HCT116 (cell line): ENCODE measurements around the gene TTF2. TPM values are rescaled to one million over a fixed set of nuclear protein-coding genes. Genes with fewer than 3 reads are reported as not detected.

Experiments used
- ATAC-seq: fragments of 200-7000 bp; cut with Tn5 transposase; 2 replicates; pipeline ENCODE4 v1.9.1; 2020; ENCODE audit warnings: mild to moderate bottlenecking, moderate library complexity
- BruUV-seq: library from RNA; stranded (reverse); fragments of 400-500 nt; replicated peaks from 2 replicates; lab custom pipeline; 2021; lab: Mats Ljungman, UMichigan
- CTCF ChIA-PET: fragments of 300-600 bp; sonication (Branson Sonifier 250); formaldehyde crosslinking; loops from one replicate; lab custom pipeline; 2021; ENCODE audit warnings: antibody characterized with exemption; lab: Charles Lee
- POLR2A ChIA-PET: fragments of 300-600, 350-600 bp; sonication (Branson Sonifier 250); formaldehyde crosslinking; loops from one replicate; lab custom pipeline; 2021; ENCODE audit warnings: antibody characterized with exemption; lab: Charles Lee
- RAD21 ChIA-PET, 2 experiments: fragments of 300-600 bp; sonication (Branson Sonifier 250); formaldehyde crosslinking; loops; one replicate each; lab custom pipeline; 2023; ENCODE audit warnings: low total read pairs in 2 of 2; ENCODE audit not compliant: uncharacterized antibody in 2 of 2, unreplicated experiment in 2 of 2, low non-redundant PET in 1 of 2; lab: Charles Lee
- DNase-seq: peaks from one replicate; pipeline ENCODE4 v3.0.0-alpha.2; 2010; ENCODE audit warnings: low read depth, low spot score
- H2AFZ ChIP-seq: fragments of 200-600 bp; shearing (Covaris generic), sonication (generic); 2 replicates; pipeline ENCODE4 v1.6.1; 2017; ENCODE audit warnings: low read depth, mixed run types, mixed read lengths, antibody characterized with exemption, low read length; ENCODE audit not compliant: poor library complexity, severe bottlenecking
- H3K27ac ChIP-seq: 2 replicates; pipeline ENCODE4 v1.5.1; 2012; ENCODE audit warnings: low read depth, low read length
- H3K27me3 ChIP-seq: fragments of 200-600 bp; sonication (generic); 2 replicates; pipeline ENCODE4 v1.6.1; 2016; ENCODE audit warnings: mixed run types, low read length, mixed read lengths; ENCODE audit not compliant: insufficient read depth
- H3K36me3 ChIP-seq, 2 experiments: fragments of 200-500 bp in 1 of 2; fragments of 200-600 bp in 1 of 2; sonication (Bioruptor generic) in 1 of 2; sonication (generic) in 1 of 2; 2 replicates each; pipeline versions ENCODE4 v1.5.1 to v1.6.1; 2014 to 2016; ENCODE audit warnings: low read length in 2 of 2, inconsistent platforms in 1 of 2, mixed read lengths in 1 of 2, mixed run types in 1 of 2; ENCODE audit not compliant: insufficient read depth in 2 of 2, control insufficient read depth in 1 of 2
- H3K4me1 ChIP-seq, 2 experiments: fragments of 200-600 bp in 1 of 2; sonication (generic) in 1 of 2; 2 replicates each; pipeline versions ENCODE4 v1.5.1 to v1.6.1; 2012 to 2017; ENCODE audit warnings: low read length in 2 of 2, inconsistent platforms in 1 of 2, mild to moderate bottlenecking in 1 of 2, mixed read lengths in 1 of 2, mixed run types in 1 of 2, moderate library complexity in 1 of 2; ENCODE audit not compliant: insufficient read depth in 2 of 2, control insufficient read depth in 1 of 2
- H3K4me2 ChIP-seq: fragments of 200-600 bp; sonication (generic); 2 replicates; pipeline ENCODE4 v1.6.1; 2017; ENCODE audit warnings: mixed run types, low read length, mixed read lengths
- H3K4me3 ChIP-seq, 2 experiments: fragments of 200-600 bp in 1 of 2; sonication (generic) in 1 of 2; replicated peaks in 1 of 2; 2 replicates each; pipeline ENCODE4 v1.5.1; 2011 to 2016; ENCODE audit warnings: low read length in 2 of 2, control low read depth in 1 of 2, low read depth in 1 of 2, mild to moderate bottlenecking in 1 of 2, mixed read lengths in 1 of 2, mixed run types in 1 of 2
- H3K79me2 ChIP-seq: fragments of 200-600 bp; sonication (generic); 2 replicates; pipeline ENCODE4 v1.6.1; 2017; ENCODE audit warnings: mild to moderate bottlenecking, mixed run types, low read length, moderate library complexity, mixed read lengths; ENCODE audit not compliant: insufficient read depth
- H3K9ac ChIP-seq: fragments of 200-600 bp; sonication (generic); 2 replicates; pipeline ENCODE4 v1.6.1; 2016; ENCODE audit warnings: low read length, mixed read lengths
- H3K9me2 ChIP-seq: fragments of 200-600 bp; sonication (generic), shearing (Covaris generic); 2 replicates; pipeline ENCODE4 v1.6.1; 2017; ENCODE audit warnings: mixed run types, mild to moderate bottlenecking, moderate library complexity; ENCODE audit not compliant: insufficient read depth
- H3K9me3 ChIP-seq, 2 experiments: fragments of 200-500 bp in 1 of 2; fragments of 200-600 bp in 1 of 2; sonication (Bioruptor generic) in 1 of 2; sonication (generic) in 1 of 2; 2 replicates each; pipeline ENCODE4 v1.6.1; 2014 to 2017; ENCODE audit warnings: low read length in 2 of 2, mixed read lengths in 2 of 2, inconsistent platforms in 1 of 2, low read depth in 1 of 2, mild to moderate bottlenecking in 1 of 2, mixed run types in 1 of 2, moderate library complexity in 1 of 2; ENCODE audit not compliant: control insufficient read depth in 1 of 2, insufficient read depth in 1 of 2
- H4K20me1 ChIP-seq: fragments of 200-600 bp; sonication (generic), shearing (Covaris generic); 2 replicates; pipeline ENCODE4 v1.6.1; 2017; ENCODE audit warnings: mixed run types, mild to moderate bottlenecking, moderate library complexity; ENCODE audit not compliant: insufficient read depth
- CBX3 ChIP-seq: IDR thresholded peaks from 2 replicates; pipeline ENCODE4 v1.6.1; 2012; ENCODE audit warnings: low read depth
- CEBPB ChIP-seq: IDR thresholded peaks from 2 replicates; pipeline ENCODE4 v1.6.1; 2012; ENCODE audit warnings: low read depth
- CTCF ChIP-seq, 3 experiments: fragments of 200-600 bp in 1 of 3; sonication (generic) in 1 of 3; IDR thresholded peaks in 2 of 3; conservative IDR thresholded peaks in 1 of 3; 2 replicates each; pipeline ENCODE4 v1.5.1; 2012 to 2017; ENCODE audit warnings: low read depth in 2 of 3, low read length in 2 of 3, antibody characterized with exemption in 1 of 3, borderline replicate concordance in 1 of 3, control low read depth in 1 of 3, mild to moderate bottlenecking in 1 of 3, mixed read lengths in 1 of 3, mixed run types in 1 of 3, moderate library complexity in 1 of 3; ENCODE audit not compliant: insufficient read depth in 1 of 3
- EGR1 ChIP-seq: IDR thresholded peaks from 2 replicates; pipeline ENCODE4 v1.6.1; 2012; ENCODE audit warnings: low read depth
- ELF1 ChIP-seq: IDR thresholded peaks from 2 replicates; pipeline ENCODE4 v1.6.1; 2012; ENCODE audit warnings: low read depth, borderline replicate concordance
- EZH2 ChIP-seq: fragments of 200-600 bp; sonication (generic); IDR thresholded peaks from 2 replicates; pipeline ENCODE4 v1.6.1; 2017; ENCODE audit warnings: antibody characterized with exemption, mixed run types
- EZH2phosphoT487 ChIP-seq: fragments of 200-600 bp; IDR thresholded peaks from 2 replicates; pipeline ENCODE4 v1.6.1; 2018; ENCODE audit warnings: antibody characterized with exemption, borderline replicate concordance
- FOSL1 ChIP-seq: IDR thresholded peaks from 2 replicates; pipeline ENCODE4 v1.6.1; 2012; ENCODE audit warnings: low read depth
- JUND ChIP-seq: IDR thresholded peaks from 2 replicates; pipeline ENCODE4 v1.6.1; 2012
- POLR2A ChIP-seq: IDR thresholded peaks from 2 replicates; pipeline ENCODE4 v1.7.0; 2011; ENCODE audit warnings: borderline replicate concordance; ENCODE audit not compliant: insufficient read depth, insufficient read length; ENCODE audit errors: extremely low read depth
- POLR2AphosphoS5 ChIP-seq: IDR thresholded peaks from 2 replicates; pipeline ENCODE4 v1.6.1; 2011; ENCODE audit warnings: mild to moderate bottlenecking, low read depth, low read length, moderate library complexity
- RAD21 ChIP-seq: IDR thresholded peaks from 2 replicates; pipeline ENCODE4 v1.6.1; 2012; ENCODE audit warnings: low read depth, mild to moderate bottlenecking
- SP1 ChIP-seq: IDR thresholded peaks from 2 replicates; pipeline ENCODE4 v1.6.1; 2012; ENCODE audit warnings: low read depth
- SRF ChIP-seq: IDR thresholded peaks from 2 replicates; pipeline ENCODE4 v1.6.1; 2012; ENCODE audit warnings: low read depth
- TCF7L2 ChIP-seq: IDR thresholded peaks from 2 replicates; pipeline ENCODE4 v1.7.0; 2011; ENCODE audit warnings: borderline replicate concordance, inconsistent platforms; ENCODE audit not compliant: insufficient read depth, insufficient read length; ENCODE audit errors: extremely low read depth
- ZBTB33 ChIP-seq: IDR thresholded peaks from 2 replicates; pipeline ENCODE4 v1.6.1; 2011; ENCODE audit warnings: mild to moderate bottlenecking, low read length, moderate library complexity; ENCODE audit not compliant: insufficient replicate concordance; ENCODE audit errors: extremely low read depth
- ZFX ChIP-seq: fragments of 450-650 bp; IDR thresholded peaks from 2 replicates; pipeline ENCODE4 v1.6.1; 2017
- ZNF274 ChIP-seq: fragments of 200-500 bp; sonication (Bioruptor generic); IDR thresholded peaks from 2 replicates; pipeline ENCODE4 v1.6.1; 2014; ENCODE audit warnings: mild to moderate bottlenecking, low read depth, low read length, inconsistent platforms
- intact Hi-C: fragments of 100-400 bp; cut with micrococcal nuclease; formaldehyde crosslinking; loops from 2 replicates; pipeline ENCODE4 v1.10.0; 2022
- total RNA-seq: library from RNA; stranded (reverse); gene quantifications from one replicate; pipeline ENCODE4 v1.2.1, GENCODE V29; 2021; ENCODE audit not compliant: unreplicated experiment
- TF ChIP-seq, protein P1 (sequence below): IDR thresholded peaks from 2 replicates; pipeline ENCODE4 v1.6.1; 2012

TTF2 gene
- total RNA-seq, 1 experiment from 2014 or later, result 60.3 TPM

DNA sequence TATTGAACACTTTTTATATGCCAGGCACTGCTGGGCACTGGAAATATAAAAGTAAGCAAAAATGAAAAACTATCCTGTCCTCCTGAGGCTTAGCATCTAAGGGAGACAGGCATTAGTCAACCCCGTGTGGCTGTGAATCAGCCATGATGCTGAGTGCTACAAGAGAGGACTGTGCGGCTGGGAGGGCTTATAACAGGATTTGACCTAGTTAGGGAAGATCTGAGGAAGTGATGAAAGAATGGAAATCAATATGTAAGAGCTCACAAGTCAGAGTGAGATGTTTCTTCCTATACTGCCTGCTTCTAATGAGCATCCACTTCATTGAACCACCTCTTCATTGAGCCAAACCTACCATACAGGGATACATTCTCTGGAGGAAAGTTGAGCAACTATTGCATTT is 46.4 kb downstream of the TTF2 start:
- Histone ChIP-seq H3K4me1 (peaks cover 0 to 18% of the 10 kb centered on the region in 2 experiments; a peak in 1 of 4 replicates), H3K27me3 (no peaks in the 10 kb centered on the region), H3K9ac (no peak overlapping the region), H4K20me1 (no peaks in the 10 kb centered on the region), H3K4me3 (no peak overlapping the region), H3K9me3 (no peaks in the 10 kb centered on the region), H3K36me3 (peaks cover 8 to 20% of the 10 kb centered on the region in 2 experiments; a peak in 2 of 4 replicates), H3K79me2 (no peaks in the 10 kb centered on the region), H3K4me2 (no peak overlapping the region), H3K27ac (no peak overlapping the region), H3K9me2 (no peaks in the 10 kb centered on the region), H2AFZ (no peak overlapping the region)
- POLR2A ChIA-PET, result no interaction called here
- CTCF ChIA-PET, result no interaction called here
- no TSS peak for BruUV-seq
- ATAC-seq (no peak), DNase-seq (no peak)
- intact Hi-C loops, result no loop called here
- no peak for TF ChIP-seq CBX3
- TF ChIP-seq CEBPB, result 0 out of 2 replicates have a peak, but pooled peaks have one; percentile 14
- RAD21 ChIA-PET, result no interaction called here

DNA sequence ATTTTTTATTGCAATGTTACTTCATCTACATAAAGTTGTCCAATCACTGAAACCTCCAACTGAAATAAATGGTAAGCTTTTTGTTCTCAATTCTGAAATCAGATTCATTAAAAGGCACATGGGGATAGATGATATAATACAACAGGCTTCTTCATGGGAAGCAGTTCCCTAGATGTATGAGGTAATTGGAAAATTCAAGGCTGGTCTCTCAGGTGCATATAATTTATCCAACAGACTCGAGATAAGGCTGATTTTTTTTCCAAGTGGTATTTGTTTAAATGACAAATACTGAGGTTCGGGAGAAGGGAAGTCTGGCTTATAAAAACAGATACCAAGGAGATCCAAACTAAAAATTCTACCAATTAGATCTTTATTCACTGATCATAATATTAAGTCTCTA is 47.2 kb downstream of the TTF2 start:
- POLR2A ChIA-PET, result no interaction called here
- Histone ChIP-seq H3K27ac (no peak overlapping the region), H4K20me1 (no peaks in the 10 kb centered on the region), H3K27me3 (no peaks in the 10 kb centered on the region), H3K4me1 (peaks cover 0 to 18% of the 10 kb centered on the region in 2 experiments; a peak in 1 of 4 replicates), H3K4me3 (no peak overlapping the region), H3K9me2 (no peaks in the 10 kb centered on the region), H3K9ac (no peak overlapping the region), H3K79me2 (no peaks in the 10 kb centered on the region), H3K9me3 (no peaks in the 10 kb centered on the region), H3K36me3 (peaks cover 5 to 13% of the 10 kb centered on the region in 2 experiments; a peak in 1 of 4 replicates), H3K4me2 (no peak overlapping the region), H2AFZ (no peak overlapping the region)
- DNase-seq (no peak), ATAC-seq (no peak)
- intact Hi-C loops, result no loop called here
- CTCF ChIA-PET, result no interaction called here
- RAD21 ChIA-PET, result no interaction called here
- no TSS peak for BruUV-seq
- no peak for TF ChIP-seq CEBPB
- TF ChIP-seq RAD21, result no peak
- TF ChIP-seq EGR1, result no peak
- no peak for TF ChIP-seq FOSL1
- no peak for TF ChIP-seq JUND
- no peak for TF ChIP-seq ZBTB33
- TF ChIP-seq, protein P1, sequence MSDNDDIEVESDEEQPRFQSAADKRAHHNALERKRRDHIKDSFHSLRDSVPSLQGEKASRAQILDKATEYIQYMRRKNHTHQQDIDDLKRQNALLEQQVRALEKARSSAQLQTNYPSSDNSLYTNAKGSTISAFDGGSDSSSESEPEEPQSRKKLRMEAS, result no peak
- TF ChIP-seq ZNF274, result no peak
- TF ChIP-seq SRF, result no peak
- TF ChIP-seq CBX3, result no peak
- TF ChIP-seq POLR2A, result no peak
- no peak for TF ChIP-seq EZH2
- no peak for TF ChIP-seq ZFX
- TF ChIP-seq POLR2AphosphoS5, result no peak
- TF ChIP-seq SP1, result no peak
- TF ChIP-seq CTCF (IDR thresholded peaks at IDR 0.05 in 2 of 3, conservative IDR thresholded peaks at IDR 0.05 in 1 of 3; ENCODE audit: borderline replicate concordance in 1 of 3, insufficient read depth in 1 of 3, low read depth in 2 of 3, low read length in 2 of 3), result no peak
- TF ChIP-seq ELF1, result no peak
- TF ChIP-seq TCF7L2, result no peak
- no peak for TF ChIP-seq EZH2phosphoT487
